MCF 10A (cell line): ENCODE measurements around the gene SETMAR. TPM values are rescaled to one million over a fixed set of nuclear protein-coding genes. Genes with fewer than 3 reads are reported as not detected.

Source experiments
- BruUV-seq: library from RNA; stranded (reverse); fragments of 400-500 nt; replicated peaks from 2 replicates; lab custom pipeline; 2021; lab: Mats Ljungman, UMichigan
- CTCF ChIA-PET: fragments of 300-600 bp; sonication (Branson Sonifier 250); formaldehyde crosslinking; extraction: SDS; loops from one replicate; lab custom pipeline; 2021; ENCODE audit warnings: antibody characterized with exemption, inconsistent platforms; lab: Yijun Ruan, JAX
- POLR2A ChIA-PET: fragments of 300-600, 350-650 bp; sonication (Branson Sonifier 250); formaldehyde crosslinking; extraction: SDS; loops from one replicate; lab custom pipeline; 2020; ENCODE audit warnings: antibody characterized with exemption, inconsistent platforms; lab: Yijun Ruan, JAX
- DNase-seq: peaks from one replicate; pipeline ENCODE4 v3.0.0-alpha.2; 2018; ENCODE audit not compliant: unreplicated experiment
- H3K27ac Mint-ChIP-seq: one replicate; pipeline ENCODE4 v1.8.0; 2022; ENCODE audit warnings: mild to moderate bottlenecking, low read depth, mixed read lengths; ENCODE audit not compliant: unreplicated experiment
- H3K27me3 Mint-ChIP-seq: one replicate; pipeline ENCODE4 v1.8.0; 2022; ENCODE audit warnings: mixed read lengths; ENCODE audit not compliant: insufficient read depth, unreplicated experiment
- H3K36me3 Mint-ChIP-seq: one replicate; pipeline ENCODE4 v1.8.0; 2022; ENCODE audit warnings: mild to moderate bottlenecking, moderate library complexity, mixed read lengths; ENCODE audit not compliant: insufficient read depth, unreplicated experiment
- H3K4me1 Mint-ChIP-seq: one replicate; pipeline ENCODE4 v1.8.0; 2022; ENCODE audit warnings: mixed read lengths; ENCODE audit not compliant: insufficient read depth, unreplicated experiment
- H3K4me3 Mint-ChIP-seq: one replicate; pipeline ENCODE4 v1.8.0; 2022; ENCODE audit warnings: mild to moderate bottlenecking, moderate library complexity, mixed read lengths; ENCODE audit not compliant: unreplicated experiment
- H3K9me3 Mint-ChIP-seq: one replicate; pipeline ENCODE4 v1.8.0; 2022; ENCODE audit warnings: mixed read lengths; ENCODE audit not compliant: unreplicated experiment
- CTCF ChIP-seq: fragments of 200-600 bp; IDR thresholded peaks from one replicate; pipeline ENCODE4 v1.8.0; 2022; ENCODE audit warnings: antibody characterized with exemption, mild to moderate bottlenecking; ENCODE audit not compliant: unreplicated experiment
- intact Hi-C: fragments of 100-400 bp; cut with micrococcal nuclease; formaldehyde crosslinking; loops from 2 replicates; pipeline ENCODE4 v1.14.1; 2022
- total RNA-seq: library from RNA; stranded (reverse); gene quantifications from 2 replicates; pipeline ENCODE4 v1.2.3, GENCODE V29; 2022

SETMAR gene
- total RNA-seq, 1 experiment from 2014 or later: 8.3 TPM

- POLR2A ChIA-PET: no interaction called here
Measured at GRCh38 chr3:4360817-4361216, 57.6 kb downstream of the SETMAR start.

GRCh38 chr3:4362523-4362922 lies 59.4 kb downstream of the SETMAR start:
- no peak for TF ChIP-seq CTCF
- CTCF ChIA-PET: interaction anchor here (0.5 to 2.7 kb wide), 2 partner anchors 268 to 271 kb away, joined by 3 to 17 read pairs; no protein-coding TSS in a partner anchor

More at GRCh38 chr3:4360817-4361216, 57.6 kb downstream of the SETMAR start:
- Mint-ChIP-seq H3K4me3 (no peak overlapping the region), H3K9me3 (no peaks in the 10 kb centered on the region), H3K36me3 (peaks cover 6% of the 10 kb centered on the region), H3K4me1 (no peaks in the 10 kb centered on the region), H3K27ac (no peak overlapping the region), H3K27me3 (no peaks in the 10 kb centered on the region)
- no peak for TF ChIP-seq CTCF
- DNase-seq: no peak
- intact Hi-C loops: no loop called here
- CTCF ChIA-PET: interaction anchor here (0.6 to 2.7 kb wide), 4 partner anchors 10 to 295 kb away, joined by 3 to 17 read pairs (median 4); no protein-coding TSS in a partner anchor
- no TSS peak for BruUV-seq

More at GRCh38 chr3:4362523-4362922, 59.4 kb downstream of the SETMAR start:
- H3K9me3 Mint-ChIP-seq: no peaks in the 10 kb centered on the region
- H3K4me3 Mint-ChIP-seq: no peak overlapping the region
- no peaks in the 10 kb centered on the region for H3K4me1 Mint-ChIP-seq
- no TSS peak for BruUV-seq
- H3K27me3 Mint-ChIP-seq: no peaks in the 10 kb centered on the region
- DNase-seq: no peak
- intact Hi-C loops: no loop called here
- H3K27ac Mint-ChIP-seq: no peak overlapping the region
- H3K36me3 Mint-ChIP-seq: peaks cover 10% of the 10 kb centered on the region
- POLR2A ChIA-PET: no interaction called here

Other genes starting within 250 kb of the SETMAR start
- gene SUMF1, start 163.9 kb downstream of the SETMAR start, total RNA-seq: 11.8 and 18.9 TPM in 2 replicates
- gene ITPR1, start 190.0 kb downstream of the SETMAR start, total RNA-seq: 7.5 and 14.3 TPM in 2 replicates